Vagina (tissue), 2 donors: Measurements from ENCODE around the gene RNF31. TPM values are rescaled to one million over a fixed set of nuclear protein-coding genes. Genes with fewer than 3 reads are reported as not detected.

ENCODE experiments used
- DNase-seq, 2 donors: peaks; one replicate each; pipeline ENCODE4 v3.0.0-alpha.2; 2017; ENCODE audit errors: extremely low spot score in 2 of 2
- H3K27ac ChIP-seq: fragments of 200-600 bp; sonication (generic); one replicate; pipeline ENCODE4 v1.5.1; 2019
- H3K27me3 ChIP-seq: fragments of 200-600 bp; sonication (generic); one replicate; pipeline ENCODE4 v1.5.1; 2019
- H3K36me3 ChIP-seq, 2 donors: fragments of 200-600 bp; sonication (generic); one replicate each; pipeline ENCODE4 v1.5.1; 2017 to 2019
- H3K4me1 ChIP-seq: fragments of 200-600 bp; sonication (generic); one replicate; pipeline ENCODE4 v1.5.1; 2019
- H3K4me3 ChIP-seq, 2 donors: fragments of 200-600 bp; sonication (generic); 1 replicate in 1 of 2; 2 replicates in 1 of 2; pipeline ENCODE4 v1.5.1; 2016 to 2019
- H3K9me3 ChIP-seq: fragments of 200-600 bp; sonication (generic); one replicate; pipeline ENCODE4 v1.5.1; 2019
- CTCF ChIP-seq, 3 experiments: fragments of 450-650 bp in 2 of 3; fragments of 200-600 bp in 1 of 3; sonication (generic) in 1 of 3; IDR thresholded peaks; one replicate each; pipeline ENCODE4 v1.5.1; 2017 to 2019; ENCODE audit warnings: antibody characterized with exemption in 3 of 3, mild to moderate bottlenecking in 2 of 3, moderate library complexity in 2 of 3
- POLR2A ChIP-seq, 2 donors: fragments of 450-650 bp; IDR thresholded peaks; one replicate each; pipeline ENCODE4 v1.6.1; 2017; ENCODE audit warnings: antibody characterized with exemption in 2 of 2, mild to moderate bottlenecking in 2 of 2, moderate library complexity in 2 of 2
- POLR2AphosphoS5 ChIP-seq, 2 donors: sonication (generic); formaldehyde crosslinking; IDR thresholded peaks; one replicate each; pipeline ENCODE4 v1.9.0; 2017; ENCODE audit warnings: antibody characterized with exemption in 2 of 2, mild to moderate bottlenecking in 2 of 2, low read depth in 1 of 2; ENCODE audit not compliant: insufficient read depth in 1 of 2
- intact Hi-C: fragments of 100-400 bp; cut with DNase I; formaldehyde crosslinking; loops from one replicate; pipeline ENCODE4 v1.15.1; 2023
- total RNA-seq: library from RNA; depleted of rRNA; stranded (reverse); fragments of >200 nt; gene quantifications from one replicate; pipeline ENCODE4 v1.2.3, GENCODE V29; 2016

RNF31 gene
- total RNA-seq, 1 donor from 2014 or later, result 87.9 TPM

GRCh38 chr14:24162093-24162492 lies 14.8 kb downstream of the RNF31 start:
- peaks cover 38% of the 10 kb centered on the region for H3K4me1 ChIP-seq
- no peak for DNase-seq
- peak overlapping the region; percentile 95 for H3K27ac ChIP-seq
- H3K27me3 ChIP-seq, result no peaks in the 10 kb centered on the region
- H3K9me3 ChIP-seq, result no peaks in the 10 kb centered on the region
- TF ChIP-seq POLR2AphosphoS5 (IDR thresholded peaks at IDR 0.05; ENCODE audit: insufficient read depth in 1 of 2, low read depth in 1 of 2), result no peak
- TF ChIP-seq CTCF (IDR thresholded peaks at IDR 0.05), result no peak
- TF ChIP-seq POLR2A (IDR thresholded peaks at IDR 0.05), result no peak
- intact Hi-C loops, result no loop called here
- peaks cover 0 to 60% of the 10 kb centered on the region in 2 donors for H3K36me3 ChIP-seq
- H3K4me3 ChIP-seq, result peak overlapping the region; percentile 58

- no peak for TF ChIP-seq POLR2A (IDR thresholded peaks at IDR 0.05)
- Histone ChIP-seq H3K27me3 (no peaks in the 10 kb centered on the region), H3K36me3 (peaks cover 0 to 51% of the 10 kb centered on the region in 2 donors), H3K9me3 (no peaks in the 10 kb centered on the region), H3K4me1 (peaks cover 38% of the 10 kb centered on the region), H3K27ac (no peak overlapping the region), H3K4me3 (no peak overlapping the region)
- intact Hi-C loops, result no loop called here
- no peak for DNase-seq
Observed at GRCh38 chr14:24164518-24164991, 17.3 kb downstream of the RNF31 start.

- Histone ChIP-seq H3K4me1 (peaks cover 32% of the 10 kb centered on the region), H3K36me3 (peaks cover 0 to 51% of the 10 kb centered on the region in 2 donors), H3K27me3 (no peaks in the 10 kb centered on the region), H3K9me3 (no peaks in the 10 kb centered on the region), H3K4me3 (no peak overlapping the region), H3K27ac (no peak overlapping the region)
- no peak for DNase-seq
- intact Hi-C loops, result no loop called here
- TF ChIP-seq POLR2A (IDR thresholded peaks at IDR 0.05) (no peak), POLR2AphosphoS5 (IDR thresholded peaks at IDR 0.05; ENCODE audit: insufficient read depth in 1 of 2, low read depth in 1 of 2) (no peak), CTCF (IDR thresholded peaks at IDR 0.05) (no peak)
Observed at GRCh38 chr14:24165785-24166184, 18.5 kb downstream of the RNF31 start.

GRCh38 chr14:24167469-24168114 lies 20.3 kb downstream of the RNF31 start:
- TF ChIP-seq CTCF (IDR thresholded peaks at IDR 0.05), result no peak
- TF ChIP-seq POLR2A (IDR thresholded peaks at IDR 0.05), result no peak
- TF ChIP-seq POLR2AphosphoS5 (IDR thresholded peaks at IDR 0.05; ENCODE audit: insufficient read depth in 1 of 2, low read depth in 1 of 2), result no peak
- intact Hi-C loops, result no loop called here
- peaks cover 37% of the 10 kb centered on the region for H3K4me1 ChIP-seq
- H3K4me3 ChIP-seq, result no peak overlapping the region
- H3K36me3 ChIP-seq, result peaks cover 0 to 51% of the 10 kb centered on the region in 2 donors
- H3K27me3 ChIP-seq, result no peaks in the 10 kb centered on the region
- DNase-seq, result no peak
- no peaks in the 10 kb centered on the region for H3K9me3 ChIP-seq
- no peak overlapping the region for H3K27ac ChIP-seq

- H3K27me3 ChIP-seq, result no peaks in the 10 kb centered on the region
- H3K27ac ChIP-seq, result no peak within 1 kb of the TSS
- peaks cover 0 to 11% of the 10 kb centered on the region in 2 donors for H3K36me3 ChIP-seq
- H3K4me3 ChIP-seq, result peak within 1 kb of the TSS; percentile 31 to 41
- no peak for TF ChIP-seq POLR2A (IDR thresholded peaks at IDR 0.05)
- no peak for TF ChIP-seq CTCF (IDR thresholded peaks at IDR 0.05)
- peak in 1 of 2 donors; percentile 19 for TF ChIP-seq POLR2AphosphoS5 (IDR thresholded peaks at IDR 0.05; ENCODE audit: insufficient read depth in 1 of 2, low read depth in 1 of 2)
- no peak for DNase-seq
- no peaks in the 10 kb centered on the region for H3K9me3 ChIP-seq
- H3K4me1 ChIP-seq, result peaks cover 15% of the 10 kb centered on the region
- intact Hi-C loops, result no loop called here
Observed at GRCh38 chr14:24171422-24172260, 24.3 kb downstream of the RNF31 start, which contains the start of gene REC8. REC8 (plus strand) TSS chr14:24172080; CDS start chr14:24172553, 473 bp downstream.
